ENCODE data around the gene RRP36.
"Not testable (repeated sequence)": the region's sequence is repeated elsewhere in the genome, so short reads cannot be mapped to it uniquely, and the experiment has no call there.

RRP36 gene

GRCh38 chr6:43021270-43022047 lies at the start of gene RRP36:
Gene RRP36 (plus strand): TSS chr6:43021623. CDS start chr6:43021655, 32 bp downstream.
- peak; percentile 57 for DNase-seq

GRCh38 chr6:42971746-42972327 lies 49.6 kb upstream of the RRP36 start:
- DNase-seq = no peak

- DNase-seq = no peak
Observed at GRCh38 chr6:42973926-42974325, 47.5 kb upstream of the RRP36 start.

GRCh38 chr6:42974919-42975505 lies 46.4 kb upstream of the RRP36 start:
- DNase-seq = no peak

GRCh38 chr6:42978487-42978838 lies 43.0 kb upstream of the RRP36 start:
- no peak for DNase-seq

GRCh38 chr6:42978839-42979522 lies 42.4 kb upstream of the RRP36 start, which contains the start of gene PEX6:
Gene PEX6 (minus strand): TSS chr6:42979181. CDS start chr6:42979150, 31 bp downstream.
- peak; percentile 85 for DNase-seq

- DNase-seq = no peak
Observed at GRCh38 chr6:42979523-42980177, 41.8 kb upstream of the RRP36 start.

GRCh38 chr6:42981836-42982235 lies 39.6 kb upstream of the RRP36 start:
- DNase-seq = no peak

- DNase-seq = peak; percentile 97
Observed at GRCh38 chr6:42984001-42984923, 37.2 kb upstream of the RRP36 start, which contains the start of gene PPP2R5D. Gene PPP2R5D (plus strand): TSS chr6:42984570. CDS start chr6:42984678, 108 bp downstream.

- no peak for DNase-seq
Observed at GRCh38 chr6:42984924-42985475, 36.4 kb upstream of the RRP36 start.

- no peak for DNase-seq
Observed at GRCh38 chr6:42987533-42988451, 33.6 kb upstream of the RRP36 start.

GRCh38 chr6:42988486-42989020 lies 32.9 kb upstream of the RRP36 start:
- no peak for DNase-seq

- DNase-seq = no peak
Observed at GRCh38 chr6:42989923-42990322, 31.5 kb upstream of the RRP36 start.

- DNase-seq = no peak
Observed at GRCh38 chr6:42993445-42993844, 28.0 kb upstream of the RRP36 start.

- DNase-seq = no peak
Observed at GRCh38 chr6:42996513-42996912, 24.9 kb upstream of the RRP36 start.

- not testable (repeated sequence) for DNase-seq
Observed at GRCh38 chr6:42998205-42998604, 23.2 kb upstream of the RRP36 start.

GRCh38 chr6:43001843-43002242 lies 19.6 kb upstream of the RRP36 start:
- no peak for DNase-seq

- no peak for DNase-seq
Observed at GRCh38 chr6:43005844-43006243, 15.6 kb upstream of the RRP36 start.

- DNase-seq = no peak
Observed at GRCh38 chr6:43006251-43006650, 15.2 kb upstream of the RRP36 start.

GRCh38 chr6:43007126-43007525 lies 14.3 kb upstream of the RRP36 start:
- no peak for DNase-seq
